ENCODE results near the gene STX8.

Gene STX8

DNA sequence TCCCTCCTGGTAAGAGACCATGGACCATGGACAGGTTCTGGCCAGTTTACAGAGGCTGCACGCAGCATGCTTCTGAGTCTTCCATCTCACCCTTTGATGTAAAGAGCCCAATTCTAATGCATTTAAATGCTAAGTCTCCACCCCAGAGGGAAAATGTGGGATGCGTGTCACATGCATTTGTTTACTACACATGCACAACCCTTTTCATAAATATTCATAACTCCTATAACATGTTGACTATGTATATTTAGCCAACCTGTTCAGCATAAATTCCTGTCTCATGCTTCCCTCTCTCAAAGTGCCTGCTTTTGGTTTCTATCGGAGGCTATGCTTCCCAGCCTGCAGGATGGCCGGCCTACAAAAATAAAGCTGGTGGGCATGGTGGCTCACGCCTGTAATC, 260.3 kb downstream of the STX8 start:
- in situ Hi-C loops (cut with HindIII; ENCODE audit: low sequenced_read_pairs) = no loop called here
- no peak for DNase-seq (ENCODE audit: low read depth, low spot score)
- H3K4me3 ChIP-seq (ENCODE audit: low read depth, low read length) = no peak overlapping the region
- TF ChIP-seq, protein P1, sequence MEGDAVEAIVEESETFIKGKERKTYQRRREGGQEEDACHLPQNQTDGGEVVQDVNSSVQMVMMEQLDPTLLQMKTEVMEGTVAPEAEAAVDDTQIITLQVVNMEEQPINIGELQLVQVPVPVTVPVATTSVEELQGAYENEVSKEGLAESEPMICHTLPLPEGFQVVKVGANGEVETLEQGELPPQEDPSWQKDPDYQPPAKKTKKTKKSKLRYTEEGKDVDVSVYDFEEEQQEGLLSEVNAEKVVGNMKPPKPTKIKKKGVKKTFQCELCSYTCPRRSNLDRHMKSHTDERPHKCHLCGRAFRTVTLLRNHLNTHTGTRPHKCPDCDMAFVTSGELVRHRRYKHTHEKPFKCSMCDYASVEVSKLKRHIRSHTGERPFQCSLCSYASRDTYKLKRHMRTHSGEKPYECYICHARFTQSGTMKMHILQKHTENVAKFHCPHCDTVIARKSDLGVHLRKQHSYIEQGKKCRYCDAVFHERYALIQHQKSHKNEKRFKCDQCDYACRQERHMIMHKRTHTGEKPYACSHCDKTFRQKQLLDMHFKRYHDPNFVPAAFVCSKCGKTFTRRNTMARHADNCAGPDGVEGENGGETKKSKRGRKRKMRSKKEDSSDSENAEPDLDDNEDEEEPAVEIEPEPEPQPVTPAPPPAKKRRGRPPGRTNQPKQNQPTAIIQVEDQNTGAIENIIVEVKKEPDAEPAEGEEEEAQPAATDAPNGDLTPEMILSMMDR (IDR thresholded peaks at IDR 0.05; ENCODE audit: low read depth, low read length) = no peak

DNA sequence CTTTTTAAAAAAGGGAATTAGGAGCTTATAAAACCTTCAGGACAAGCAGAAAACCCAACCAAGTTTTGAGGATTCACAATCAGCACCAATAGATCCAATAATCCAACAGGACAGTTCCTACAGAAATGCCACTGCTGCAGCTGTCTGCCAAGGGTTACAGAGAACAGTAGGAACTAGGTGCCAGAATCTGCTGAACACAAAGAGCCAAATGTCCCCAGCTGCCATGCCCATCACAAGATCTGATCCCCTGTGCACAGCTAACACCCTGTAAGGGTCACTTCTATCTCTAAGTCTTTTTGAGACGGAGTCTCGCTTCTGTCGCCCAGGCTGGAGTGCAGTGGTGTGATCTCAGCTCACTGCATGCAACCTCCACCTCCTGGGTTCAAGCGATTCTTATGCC, 262.3 kb downstream of the STX8 start:
- H3K4me3 ChIP-seq (ENCODE audit: low read depth, low read length) = no peak overlapping the region
- no peak for DNase-seq (ENCODE audit: low read depth, low spot score)
- TF ChIP-seq, protein P1 (IDR thresholded peaks at IDR 0.05; ENCODE audit: low read depth, low read length) = no peak
- in situ Hi-C loops (cut with HindIII; ENCODE audit: low sequenced_read_pairs) = no loop called here

DNA sequence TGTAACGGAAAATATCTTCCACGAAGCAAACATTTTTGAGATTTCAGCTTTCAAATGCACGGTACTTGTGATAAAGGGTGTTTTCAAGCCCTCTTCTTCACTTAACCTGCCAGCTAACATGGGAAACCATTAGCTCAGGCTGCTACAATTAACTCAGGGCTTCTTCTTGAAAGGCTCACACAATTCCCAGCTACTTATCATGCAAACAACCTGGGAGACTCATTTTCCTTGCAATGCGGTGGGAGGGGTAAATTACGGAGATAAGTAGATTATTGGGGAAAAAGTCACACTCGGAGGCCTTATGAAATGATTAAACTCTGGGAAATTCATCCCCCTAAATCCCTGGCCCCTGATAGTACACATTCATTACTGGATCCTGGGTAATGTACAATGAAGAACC, 266.4 kb downstream of the STX8 start:
- TF ChIP-seq, protein P1 (IDR thresholded peaks at IDR 0.05; ENCODE audit: low read depth, low read length) = no peak
- in situ Hi-C loops (cut with HindIII; ENCODE audit: low sequenced_read_pairs) = no loop called here
- H3K4me3 ChIP-seq (ENCODE audit: low read depth, low read length) = no peak overlapping the region
- DNase-seq (ENCODE audit: low read depth, low spot score) = no peak

DNA sequence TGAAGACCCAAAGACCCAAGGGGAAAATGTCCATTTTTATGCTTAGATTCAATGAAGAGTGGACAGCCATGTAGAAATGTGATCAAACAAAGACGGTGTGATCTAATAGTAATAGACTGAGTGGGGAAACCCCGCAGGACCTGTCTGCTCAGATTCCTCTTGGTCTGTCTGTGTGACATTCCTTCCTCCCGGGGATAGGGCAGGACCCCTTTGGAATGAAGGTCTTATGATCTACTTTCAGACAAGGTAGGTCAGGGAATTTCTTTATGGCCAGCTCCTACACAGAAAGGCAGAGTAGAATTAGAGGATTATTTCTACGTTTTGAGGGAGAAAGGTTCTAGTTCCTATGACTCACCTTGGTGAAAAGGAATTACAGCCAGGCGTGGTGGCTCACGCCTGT, 267.6 kb downstream of the STX8 start:
- TF ChIP-seq, protein P1 (IDR thresholded peaks at IDR 0.05; ENCODE audit: low read depth, low read length) = no peak
- no peak for DNase-seq (ENCODE audit: low read depth, low spot score)
- in situ Hi-C loops (cut with HindIII; ENCODE audit: low sequenced_read_pairs) = no loop called here
- H3K4me3 ChIP-seq (ENCODE audit: low read depth, low read length) = no peak overlapping the region

DNA sequence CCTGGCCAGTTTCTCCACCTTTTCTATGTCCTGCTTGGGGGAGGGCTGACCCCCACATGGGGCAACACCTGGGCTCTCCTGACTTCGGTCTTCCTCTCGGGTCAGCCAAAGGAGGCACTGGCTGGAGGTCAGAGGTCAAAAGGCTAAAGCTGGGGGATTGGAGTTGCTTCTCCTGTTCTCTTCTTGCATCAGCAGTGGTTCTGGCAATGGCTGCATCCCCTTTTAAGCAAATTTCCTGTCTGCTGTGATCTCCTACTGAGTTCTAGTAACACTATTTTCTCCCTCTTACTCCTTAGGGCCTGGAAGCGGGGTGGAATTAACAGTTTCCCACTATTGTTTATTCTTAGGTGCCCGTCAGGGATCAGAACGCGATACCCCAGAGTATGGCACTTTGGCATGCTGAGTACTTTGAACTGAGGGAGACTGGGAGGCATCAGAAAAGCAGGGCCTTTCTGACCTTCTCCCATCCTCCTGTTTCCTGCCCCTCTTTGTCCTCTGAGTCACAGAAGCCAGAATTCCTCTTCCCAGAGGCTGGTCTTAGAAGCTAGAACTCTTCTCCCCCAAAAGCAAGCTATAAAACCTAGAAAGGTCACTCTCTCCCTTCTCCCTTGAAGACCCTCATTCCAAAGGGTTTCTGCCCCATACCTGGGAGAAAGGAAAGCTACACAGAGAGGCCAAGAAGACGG, 268.2 kb downstream of the STX8 start:
- TF ChIP-seq, protein P1 (IDR thresholded peaks at IDR 0.05; ENCODE audit: low read depth, low read length) = no peak
- in situ Hi-C loops (cut with HindIII; ENCODE audit: low sequenced_read_pairs) = no loop called here
- no peak for DNase-seq (ENCODE audit: low read depth, low spot score)
- no peak overlapping the region for H3K4me3 ChIP-seq (ENCODE audit: low read depth, low read length)

DNA sequence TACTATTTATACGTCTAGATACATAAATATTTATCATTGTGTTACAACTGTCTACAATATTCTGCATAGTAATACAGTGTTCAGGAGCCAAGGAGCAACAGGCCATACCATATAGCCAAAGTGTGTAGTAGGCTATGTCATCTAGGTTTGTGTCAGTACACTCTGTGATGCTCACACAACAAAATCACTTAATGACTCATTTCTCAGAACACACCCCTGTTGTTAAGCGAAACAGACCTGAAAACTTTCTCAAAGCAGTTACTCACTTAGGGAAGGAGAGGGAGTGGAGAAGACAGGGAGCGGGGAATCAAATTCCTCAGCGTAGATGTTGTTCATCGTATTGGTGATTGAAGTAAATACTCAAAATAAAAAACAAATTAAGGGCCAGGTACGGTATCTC, 269.5 kb downstream of the STX8 start:
- in situ Hi-C loops (cut with HindIII; ENCODE audit: low sequenced_read_pairs) = no loop called here
- TF ChIP-seq, protein P1 (IDR thresholded peaks at IDR 0.05; ENCODE audit: low read depth, low read length) = no peak
- no peak overlapping the region for H3K4me3 ChIP-seq (ENCODE audit: low read depth, low read length)
- peak; percentile 17 for DNase-seq (ENCODE audit: low read depth, low spot score)
